Smooth muscle cell (in vitro differentiated cells): ENCODE measurements around the gene RXRA. TPM values are rescaled to one million over a fixed set of nuclear protein-coding genes. Genes with fewer than 3 reads are reported as not detected.

ENCODE experiments used
- DNase-seq: peaks from one replicate; lab custom pipeline; 2025; ENCODE audit not compliant: unreplicated experiment; lab: John Stamatoyannopoulos, UW
- H2AFZ ChIP-seq: fragments of 200-600 bp; sonication (generic); 2 replicates; pipeline ENCODE4 v1.6.0; 2016; ENCODE audit warnings: antibody characterized with exemption, low read depth, mild to moderate bottlenecking
- H3F3A ChIP-seq: fragments of 200-600 bp; sonication (generic); 2 replicates; pipeline ENCODE4 v1.6.0; 2017; ENCODE audit warnings: antibody characterized with exemption, low read depth
- H3K27ac ChIP-seq: fragments of 200-600 bp; sonication (generic); 2 replicates; pipeline ENCODE4 v1.5.1; 2016; ENCODE audit warnings: low read depth, mild to moderate bottlenecking
- H3K27me3 ChIP-seq: fragments of 200-600 bp; sonication (generic); 2 replicates; pipeline ENCODE4 v1.6.1; 2016; ENCODE audit warnings: low read depth, mild to moderate bottlenecking
- H3K36me3 ChIP-seq: fragments of 200-600 bp; sonication (generic); 2 replicates; pipeline ENCODE4 v1.5.1; 2016; ENCODE audit warnings: low read depth
- H3K4me1 ChIP-seq: fragments of 200-600 bp; sonication (generic); 2 replicates; pipeline ENCODE4 v1.5.1; 2016; ENCODE audit warnings: low read depth
- H3K4me2 ChIP-seq: fragments of 200-600 bp; sonication (generic); 2 replicates; pipeline ENCODE4 v1.6.0; 2016; ENCODE audit warnings: mild to moderate bottlenecking
- H3K4me3 ChIP-seq: fragments of 200-600 bp; sonication (generic); 2 replicates; pipeline ENCODE4 v1.5.1; 2016; ENCODE audit warnings: mild to moderate bottlenecking
- H3K79me2 ChIP-seq: fragments of 200-600 bp; sonication (generic); 2 replicates; pipeline ENCODE4 v1.6.0; 2016; ENCODE audit warnings: low read depth, mild to moderate bottlenecking
- H3K9ac ChIP-seq: fragments of 200-600 bp; sonication (generic); 2 replicates; pipeline ENCODE4 v1.6.0; 2016; ENCODE audit warnings: low read depth
- H3K9me3 ChIP-seq: fragments of 200-600 bp; sonication (generic); replicated peaks from 2 replicates; pipeline ENCODE4 v1.5.1; 2016; ENCODE audit warnings: low read depth
- H4K20me1 ChIP-seq: fragments of 200-600 bp; sonication (generic); 2 replicates; pipeline ENCODE4 v1.6.0; 2016; ENCODE audit warnings: low read depth
- CTCF ChIP-seq: fragments of 200-600 bp; sonication (generic); IDR thresholded peaks from 2 replicates; pipeline ENCODE4 v1.5.1; 2017; ENCODE audit warnings: borderline replicate concordance, mild to moderate bottlenecking, antibody characterized with exemption; ENCODE audit not compliant: insufficient read depth, poor library complexity, severe bottlenecking
- WGBS: methylation state at CpG from one replicate; pipeline ENCODE4 v1.1.7; 2016; ENCODE audit warnings: low lambda C conversion rate; 5-methylcytosine and 5-hydroxymethylcytosine counted together
- polyA plus RNA-seq: library from polyadenylated mRNA; unstranded; fragments of >200 nt; fragmentation: Nextera tagmentation; extraction: Ambion mirVana; gene quantifications from 2 replicates; pipeline ENCODE4 v1.2.1, GENCODE V29; 2016
- total RNA-seq: library from RNA; depleted of rRNA; stranded (reverse); fragments of >200 nt; gene quantifications from 2 replicates; pipeline ENCODE4 v1.2.3, GENCODE V29; 2014

Gene RXRA
- total and polyA plus RNA-seq, 2 experiments from 2014 or later = 8.9 to 23.1 TPM

- over 99% methylated on average over 13 of the region's 15 CpGs for WGBS
- H3K9me3 ChIP-seq = no peaks in the 10 kb centered on the region
- no peak for DNase-seq
- no peak overlapping the region for H2AFZ ChIP-seq
- H3K36me3 ChIP-seq = no peaks in the 10 kb centered on the region
- H3K4me1 ChIP-seq = no peaks in the 10 kb centered on the region
- no peak overlapping the region for H3K4me2 ChIP-seq
- H3K27me3 ChIP-seq = no peaks in the 10 kb centered on the region
- no peaks in the 10 kb centered on the region for H3K79me2 ChIP-seq
- H3K4me3 ChIP-seq = no peak overlapping the region
- H3F3A ChIP-seq = no peaks in the 10 kb centered on the region
- no peak overlapping the region for H3K27ac ChIP-seq
- no peak overlapping the region for H3K9ac ChIP-seq
- H4K20me1 ChIP-seq = peaks cover 63% of the 10 kb centered on the region
- TF ChIP-seq CTCF = no peak
Observed at GRCh38 chr9:134426436-134426835, 100.2 kb downstream of the RXRA start.

GRCh38 chr9:134427153-134427782 is 101.0 kb downstream of the RXRA start:
- Histone ChIP-seq H3K36me3 (no peaks in the 10 kb centered on the region), H3K27me3 (no peaks in the 10 kb centered on the region)

GRCh38 chr9:134428559-134428958 is 102.3 kb downstream of the RXRA start:
- Histone ChIP-seq H2AFZ (no peak overlapping the region), H4K20me1 (peaks cover 52% of the 10 kb centered on the region), H3K4me3 (no peak overlapping the region), H3K79me2 (no peaks in the 10 kb centered on the region), H3F3A (peaks cover 2% of the 10 kb centered on the region), H3K27ac (no peak overlapping the region), H3K4me2 (no peak overlapping the region), H3K9ac (no peak overlapping the region), H3K9me3 (no peaks in the 10 kb centered on the region), H3K4me1 (no peaks in the 10 kb centered on the region), H3K27me3 (no peaks in the 10 kb centered on the region), H3K36me3 (no peaks in the 10 kb centered on the region)
- no peak for DNase-seq
- WGBS = 89% methylated on average over 14 of the region's 14 CpGs
- no peak for TF ChIP-seq CTCF

More at GRCh38 chr9:134427153-134427782, 101.0 kb downstream of the RXRA start:
- Histone ChIP-seq H2AFZ (no peak overlapping the region), H3F3A (no peaks in the 10 kb centered on the region), H3K79me2 (no peaks in the 10 kb centered on the region), H4K20me1 (peaks cover 61% of the 10 kb centered on the region), H3K4me3 (no peak overlapping the region), H3K9ac (no peak overlapping the region), H3K27ac (no peak overlapping the region), H3K9me3 (no peaks in the 10 kb centered on the region), H3K4me2 (no peak overlapping the region), H3K4me1 (no peaks in the 10 kb centered on the region)
- DNase-seq = no peak
- WGBS = 91% methylated on average over 24 of the region's 24 CpGs
- no peak for TF ChIP-seq CTCF

GRCh38 chr9:134429007-134429406 is 102.8 kb downstream of the RXRA start:
- H2AFZ ChIP-seq = no peak overlapping the region
- no peak overlapping the region for H3K9ac ChIP-seq
- no peaks in the 10 kb centered on the region for H3K4me1 ChIP-seq
- H3K4me3 ChIP-seq = no peak overlapping the region
- peaks cover 3% of the 10 kb centered on the region for H3F3A ChIP-seq
- H3K79me2 ChIP-seq = no peaks in the 10 kb centered on the region
- DNase-seq = no peak
- H4K20me1 ChIP-seq = peaks cover 48% of the 10 kb centered on the region
- WGBS = 97% methylated on average over 17 of the region's 20 CpGs
- H3K27me3 ChIP-seq = no peaks in the 10 kb centered on the region
- no peak for TF ChIP-seq CTCF
- no peaks in the 10 kb centered on the region for H3K9me3 ChIP-seq
- H3K4me2 ChIP-seq = no peak overlapping the region
- H3K27ac ChIP-seq = no peak overlapping the region
- H3K36me3 ChIP-seq = no peaks in the 10 kb centered on the region
